Stimulated activated CD4-positive, alpha-beta T cell treated with anti-CD3 and anti-CD28 coated beads, TNF-alpha, amount 100 ng/mL, for 48 hours (primary cell): ENCODE data around the gene SMG7.

Experiments used
- DNase-seq, 3 donors: peaks; one replicate each; pipeline ENCODE4 v3.0.0-alpha.2; 2020; ENCODE audit warnings: low read depth in 3 of 3

Gene SMG7

GRCh38 chr1:183508694-183509093 is 36.4 kb downstream of the SMG7 start:
- no peak for DNase-seq

- DNase-seq = no peak
Observed at GRCh38 chr1:183512450-183512849, 40.2 kb downstream of the SMG7 start.

DNA sequence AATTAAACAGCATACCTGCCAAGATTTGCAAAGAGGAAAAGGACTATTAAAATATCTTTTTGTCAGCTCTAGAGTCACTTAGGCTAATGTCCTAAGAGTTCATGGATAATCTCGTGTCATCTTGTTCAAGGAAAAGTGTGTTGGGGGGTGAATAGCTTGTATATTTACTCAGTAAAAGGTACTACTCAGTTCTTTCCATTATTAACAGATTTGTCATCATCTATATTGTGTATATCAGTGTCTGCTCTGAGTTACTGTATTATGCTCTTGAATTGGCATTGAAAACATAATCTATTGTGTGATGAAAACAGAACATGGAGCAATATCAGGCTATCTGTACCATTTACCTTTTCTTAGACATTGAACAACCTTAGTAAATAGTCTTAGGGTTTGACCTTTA is 41.9 kb downstream of the SMG7 start:
- DNase-seq = no peak

DNA sequence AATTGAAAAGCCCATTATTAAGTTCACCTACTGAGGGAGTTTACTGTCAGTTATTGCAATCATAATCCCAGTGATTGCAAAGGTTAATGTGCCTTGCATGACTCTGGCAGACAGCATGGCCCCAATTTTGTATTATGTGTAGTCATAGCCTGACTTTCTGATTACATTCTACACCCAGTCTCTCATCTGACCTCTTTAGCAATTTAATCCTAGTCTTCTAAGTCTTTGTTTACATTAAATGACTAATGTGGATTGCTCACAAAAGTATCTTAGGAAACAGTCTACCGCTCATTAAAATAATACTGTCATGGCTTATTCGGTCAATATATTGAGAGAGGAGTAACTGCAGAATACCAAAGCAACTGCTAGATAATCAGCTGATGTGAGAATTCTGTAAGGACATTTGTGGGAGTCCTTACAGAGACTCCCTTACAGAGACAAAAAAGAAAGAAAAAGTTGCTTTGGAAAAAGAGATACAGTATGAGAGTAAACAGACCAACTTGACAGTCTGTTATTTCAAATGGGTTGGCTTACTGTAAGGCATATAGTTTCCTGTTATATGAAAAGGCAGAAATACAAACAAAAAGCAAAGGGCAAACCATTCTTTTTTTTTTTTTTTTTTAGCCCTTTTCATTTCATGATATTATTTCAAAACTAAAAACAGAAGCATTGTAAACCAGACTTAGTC is 42.8 kb downstream of the SMG7 start:
- DNase-seq = no peak

- no peak for DNase-seq
Observed at GRCh38 chr1:183516725-183517124, 44.4 kb downstream of the SMG7 start.

DNA sequence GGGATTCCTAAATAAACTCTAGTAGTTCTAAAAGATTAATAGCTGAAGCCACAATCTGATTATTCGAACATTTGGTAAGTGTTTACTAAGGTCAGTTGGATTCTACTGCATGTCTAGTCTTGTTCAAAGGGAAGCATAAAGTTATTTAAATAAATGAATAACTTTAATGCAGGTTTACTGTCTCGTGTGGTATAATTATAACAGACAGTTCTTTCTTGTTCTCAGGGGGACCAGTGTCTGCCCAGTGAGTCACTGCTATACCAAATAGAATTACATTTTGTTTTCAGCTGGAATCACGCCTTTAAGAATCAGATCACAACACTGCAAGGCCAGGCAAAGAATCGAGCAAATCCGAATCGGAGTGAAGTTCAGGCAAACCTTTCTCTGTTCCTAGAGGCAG is 45.1 kb downstream of the SMG7 start:
- DNase-seq = no peak

- DNase-seq = no peak
Observed at GRCh38 chr1:183520379-183520778, 48.1 kb downstream of the SMG7 start.

DNA sequence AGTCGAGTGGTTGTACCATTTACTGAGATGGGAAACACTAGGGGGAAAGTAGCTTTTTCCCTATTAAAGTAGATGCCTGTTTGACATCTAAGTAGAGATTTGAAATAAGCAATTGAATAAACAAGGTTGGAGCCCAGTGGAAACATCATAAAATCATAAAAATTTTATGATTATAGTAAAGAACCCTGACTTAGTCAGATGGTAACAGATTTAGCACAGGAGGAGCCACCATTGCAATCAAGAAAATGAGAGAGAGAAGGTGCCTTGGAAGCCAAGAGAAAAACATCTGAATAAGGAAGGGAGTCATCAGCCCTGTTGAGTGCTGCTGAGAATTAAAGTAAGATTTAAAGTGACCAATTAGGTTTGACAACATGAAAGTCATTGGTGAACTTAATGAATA is 49.8 kb downstream of the SMG7 start:
- no peak for DNase-seq

GRCh38 chr1:183528577-183528976 is 56.3 kb downstream of the SMG7 start:
- no peak for DNase-seq

DNA sequence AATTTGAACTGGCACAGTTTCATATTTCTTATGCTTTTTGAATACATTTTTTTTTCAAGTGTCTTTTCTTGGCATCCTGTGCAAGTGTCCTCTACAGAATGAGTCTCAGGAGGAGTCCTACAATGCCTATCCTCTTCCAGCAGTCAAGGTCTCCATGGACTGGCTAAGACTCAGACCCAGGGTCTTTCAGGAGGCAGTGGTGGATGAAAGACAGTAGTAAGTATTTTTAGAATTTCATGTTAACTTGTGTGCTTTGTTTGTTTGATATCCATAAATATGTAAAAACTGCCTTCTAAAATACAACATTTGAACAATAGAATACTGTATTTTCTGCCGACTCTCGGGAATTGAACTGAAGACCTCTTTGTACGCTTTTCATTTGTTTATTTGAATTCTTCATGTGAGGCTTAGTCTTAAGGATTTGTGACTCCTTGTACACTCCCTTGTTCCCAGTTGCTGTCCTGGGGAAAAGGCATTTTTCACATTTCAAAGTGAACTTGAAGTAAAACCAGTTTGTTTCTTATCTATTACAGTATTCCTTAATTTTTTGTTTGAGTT is 61.4 kb downstream of the SMG7 start:
- no peak for DNase-seq

DNA sequence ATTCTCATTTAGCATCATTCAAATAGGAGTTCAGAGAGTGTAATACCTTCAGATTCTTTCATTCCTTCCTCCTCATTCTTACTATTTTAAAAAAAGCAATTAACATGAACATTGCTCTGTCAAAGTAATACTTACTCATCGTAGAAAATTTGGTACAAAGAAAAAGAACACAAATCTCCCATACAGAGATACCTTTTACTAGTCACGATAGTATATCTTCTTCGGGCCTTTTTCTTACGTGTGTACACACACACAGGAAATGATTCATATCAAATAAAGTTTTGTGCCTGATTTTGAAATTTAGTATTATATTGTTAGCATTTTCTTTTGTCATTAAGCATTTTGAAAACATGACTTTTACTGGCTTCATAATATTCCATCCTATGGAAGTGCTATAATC is 65.1 kb downstream of the SMG7 start:
- no peak for DNase-seq

DNA sequence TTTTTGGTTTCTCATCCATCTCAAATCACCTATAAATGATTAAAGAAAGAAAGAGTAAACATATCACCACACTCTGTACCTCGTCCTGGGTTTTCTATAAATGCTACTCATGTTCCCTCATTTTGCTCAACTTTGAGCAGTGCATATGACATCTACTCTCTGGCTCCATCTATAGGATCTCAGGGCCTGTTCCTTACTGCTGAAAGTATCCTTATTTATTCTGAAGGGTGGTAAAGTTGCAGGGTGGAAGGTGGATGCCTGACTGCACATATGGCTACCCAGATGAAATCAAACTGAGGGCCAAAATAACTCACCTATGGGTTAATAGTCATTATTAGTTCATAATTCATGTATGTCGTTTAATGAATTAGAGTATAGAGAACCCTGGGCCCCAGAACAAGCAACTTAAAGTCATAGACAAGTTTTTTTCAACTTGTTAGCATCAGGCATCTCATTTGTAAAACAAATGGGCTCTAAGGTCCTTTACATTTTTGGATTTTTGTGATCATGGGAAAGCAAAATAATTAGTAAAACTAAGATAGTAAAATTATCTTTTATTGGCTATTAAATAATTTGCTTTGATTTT is 71.4 kb downstream of the SMG7 start:
- DNase-seq = no peak

- no peak for DNase-seq
Observed at GRCh38 chr1:183544598-183545297, 72.4 kb downstream of the SMG7 start.

DNA sequence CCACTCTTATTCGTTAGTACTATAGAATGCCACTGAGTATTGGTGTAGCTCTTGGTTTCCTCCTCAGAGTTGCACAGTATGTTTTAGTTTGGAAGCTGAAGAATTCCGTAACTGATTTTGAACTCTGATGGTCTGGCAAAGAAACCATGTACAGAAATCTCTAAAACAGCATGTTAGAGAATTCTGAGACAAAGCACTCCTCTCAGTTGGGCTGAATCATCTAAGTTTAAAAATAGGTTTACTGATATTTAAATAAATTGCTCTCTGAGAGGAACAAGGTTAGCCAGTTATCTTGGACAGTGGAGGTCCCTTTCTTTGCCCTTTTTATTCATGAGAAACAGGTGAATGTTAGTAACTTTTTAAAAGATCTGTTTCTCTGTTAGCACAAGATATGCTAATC is 74.1 kb downstream of the SMG7 start:
- no peak for DNase-seq

DNA sequence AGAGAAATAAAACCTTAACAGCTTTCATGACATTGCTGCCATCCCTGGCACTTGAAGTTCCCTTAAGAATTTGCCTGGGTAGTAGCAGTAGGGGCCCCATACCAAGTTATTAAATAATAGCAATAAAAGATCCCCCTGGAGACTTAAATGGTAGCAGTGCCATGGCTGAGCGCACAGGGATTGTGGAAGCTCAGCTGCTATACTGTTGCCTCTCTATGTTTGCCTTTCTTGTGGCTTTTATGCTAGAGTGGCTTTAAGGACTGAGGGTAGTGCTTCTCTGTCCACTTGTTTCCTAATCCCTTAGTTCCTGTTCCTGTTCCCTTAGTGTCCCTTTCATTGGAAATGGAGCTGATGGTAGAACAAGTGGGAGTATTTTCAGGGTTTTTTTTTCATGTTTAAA is 75.8 kb downstream of the SMG7 start:
- no peak for DNase-seq

DNA sequence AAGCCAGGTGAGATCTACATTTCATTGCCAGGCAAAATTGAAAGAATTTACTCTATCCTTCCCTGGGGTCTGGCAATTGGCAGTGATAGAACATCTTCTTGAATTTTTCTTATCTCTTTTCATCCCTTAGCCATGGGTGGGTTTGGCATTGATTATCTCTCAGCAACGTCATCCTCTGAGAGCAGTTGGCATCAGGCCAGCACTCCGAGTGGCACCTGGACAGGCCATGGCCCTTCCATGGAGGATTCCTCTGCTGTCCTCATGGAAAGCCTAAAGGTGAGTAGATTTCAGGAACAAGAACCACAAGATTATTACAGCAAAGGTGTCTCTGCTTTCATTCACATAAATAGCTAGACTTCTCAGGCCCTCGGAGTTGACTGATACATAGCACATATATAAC is 78.6 kb downstream of the SMG7 start:
- no peak for DNase-seq

GRCh38 chr1:183551924-183552323 is 79.6 kb downstream of the SMG7 start:
- DNase-seq = no peak

GRCh38 chr1:183552441-183552840 is 80.1 kb downstream of the SMG7 start:
- no peak for DNase-seq

DNA sequence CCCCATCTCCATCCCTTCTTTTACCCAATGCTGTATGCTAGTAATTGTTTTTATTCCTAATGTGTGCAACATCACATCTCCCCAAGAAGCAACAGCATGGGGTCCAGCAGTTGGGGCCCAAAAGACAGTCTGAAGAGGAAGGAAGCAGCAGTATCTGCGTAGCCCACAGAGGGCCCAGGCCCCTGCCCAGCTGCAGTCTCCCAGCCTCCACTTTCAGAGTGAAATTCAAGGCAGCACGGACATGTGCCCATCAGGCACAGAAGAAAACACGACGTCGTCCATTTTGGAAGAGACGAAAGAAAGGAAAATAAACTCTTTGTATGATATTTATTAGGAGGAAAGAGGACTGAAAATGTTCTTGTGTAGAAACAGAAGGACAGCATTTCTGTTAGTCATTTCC is 80.6 kb downstream of the SMG7 start:
- DNase-seq = no peak

DNA sequence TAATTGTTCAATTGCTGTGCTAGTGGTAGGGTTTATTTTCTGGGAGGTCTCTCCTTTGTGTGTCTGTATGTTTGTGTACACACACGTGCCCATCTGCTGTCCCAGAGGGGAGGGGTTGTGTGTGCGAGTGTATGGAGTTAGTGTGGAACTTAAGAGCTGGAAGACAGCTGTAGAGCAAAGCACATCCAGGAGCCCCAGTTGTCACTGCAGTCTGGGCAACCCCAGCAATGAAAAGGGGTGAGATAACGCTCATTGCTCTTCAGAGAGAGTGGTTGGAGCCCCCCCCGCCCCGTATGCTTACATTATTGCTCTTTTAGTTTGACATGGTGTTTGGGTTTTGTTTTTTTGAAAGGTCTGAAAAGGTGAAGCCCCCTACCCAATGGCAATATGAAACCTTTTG is 81.0 kb downstream of the SMG7 start:
- no peak for DNase-seq

DNA sequence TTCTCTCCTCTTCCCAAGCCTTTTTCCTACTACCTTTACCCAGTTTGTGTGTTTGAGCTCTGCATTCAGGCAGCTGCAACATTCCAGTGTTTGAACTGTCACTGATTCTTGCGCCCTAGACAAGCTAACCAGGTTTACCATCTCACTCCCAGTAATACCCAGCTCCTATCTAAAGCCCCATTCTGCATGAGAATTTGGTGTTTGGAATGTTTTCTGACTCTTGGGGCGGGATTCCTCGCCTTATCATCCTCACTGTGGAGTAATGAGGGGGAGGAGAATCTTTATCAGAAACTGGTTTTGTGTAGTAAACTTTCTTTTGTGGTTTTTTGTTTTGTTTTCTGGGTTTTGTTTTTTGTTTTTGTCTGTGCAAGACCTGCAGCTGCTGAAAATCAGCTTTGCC is 81.5 kb downstream of the SMG7 start:
- DNase-seq = no peak

DNA sequence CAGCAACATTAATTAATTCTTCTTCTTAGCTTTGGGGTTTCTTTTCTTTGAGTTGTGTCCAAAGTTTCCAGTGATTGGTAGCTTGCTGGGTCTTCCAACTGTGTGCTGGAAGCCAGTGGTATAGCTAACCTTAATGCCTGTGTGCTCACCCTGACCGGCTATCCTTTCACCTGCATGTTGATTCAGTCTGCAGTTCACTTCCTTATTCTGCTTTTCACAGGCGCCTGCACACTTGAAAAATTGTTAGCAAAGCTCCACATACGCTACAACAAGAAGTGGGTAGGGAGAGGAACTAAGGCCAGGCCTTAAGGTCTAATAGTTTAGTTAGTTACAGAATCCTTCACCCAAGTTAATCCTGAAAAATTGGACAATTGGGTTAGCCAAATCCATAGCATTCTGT is 82.3 kb downstream of the SMG7 start:
- DNase-seq = no peak

- DNase-seq = no peak
Observed at GRCh38 chr1:183559061-183559460, 86.8 kb downstream of the SMG7 start.
